Neutrophil (primary cell): ENCODE results near the gene MALRD1.
"Not testable (repeated sequence)": the region's sequence is repeated elsewhere in the genome, so short reads cannot be mapped to it uniquely, and the experiment has no call there.

Source experiments
- H3K27ac ChIP-seq: fragments of 200-600 bp; sonication (generic); 2 replicates; pipeline ENCODE4 v1.5.1; 2016; ENCODE audit warnings: mild to moderate bottlenecking, moderate library complexity
- H3K27me3 ChIP-seq: fragments of 200-600 bp; sonication (generic); 2 replicates; pipeline ENCODE4 v1.6.0; 2016; ENCODE audit warnings: mild to moderate bottlenecking
- H3K36me3 ChIP-seq: fragments of 200-600 bp; sonication (generic); 2 replicates; pipeline ENCODE4 v1.5.1; 2017
- H3K4me1 ChIP-seq, 2 experiments: fragments of 200-600 bp in 1 of 2; sonication (generic) in 1 of 2; 1 replicate in 1 of 2; 2 replicates in 1 of 2; pipeline versions ENCODE4 v1.5.1 to v1.6.1; 2013 to 2016; ENCODE audit warnings: low read depth in 1 of 2, low read length in 1 of 2, mild to moderate bottlenecking in 1 of 2, moderate library complexity in 1 of 2; ENCODE audit not compliant: control insufficient read depth in 1 of 2, insufficient read depth in 1 of 2
- H3K4me3 ChIP-seq, 2 experiments: fragments of 200-600 bp in 1 of 2; sonication (generic) in 1 of 2; 1 replicate in 1 of 2; 2 replicates in 1 of 2; pipeline ENCODE4 v1.5.1; 2013 to 2016; ENCODE audit warnings: low read depth in 1 of 2, low read length in 1 of 2, mild to moderate bottlenecking in 1 of 2, moderate library complexity in 1 of 2
- H3K9me3 ChIP-seq: fragments of 200-600 bp; sonication (generic); 2 replicates; pipeline ENCODE4 v1.5.1; 2016
- CTCF ChIP-seq: fragments of 200-600 bp; sonication (generic); IDR thresholded peaks from 2 replicates; pipeline ENCODE4 v1.5.1; 2016; ENCODE audit warnings: antibody characterized with exemption

MALRD1 gene

GRCh38 chr10:19730907-19731217, 682.3 kb downstream of the MALRD1 start:
- no peaks in the 10 kb centered on the region for H3K36me3 ChIP-seq
- no peaks in the 10 kb centered on the region for H3K27me3 ChIP-seq
- no peak for TF ChIP-seq CTCF
- no peak overlapping the region for H3K27ac ChIP-seq
- H3K9me3 ChIP-seq: no peaks in the 10 kb centered on the region
- H3K4me3 ChIP-seq: no peak overlapping the region
- H3K4me1 ChIP-seq: no peaks in the 10 kb centered on the region

GRCh38 chr10:19731560-19731959, 683.0 kb downstream of the MALRD1 start:
- Histone ChIP-seq H3K27ac (no peak overlapping the region), H3K9me3 (no peaks in the 10 kb centered on the region)
- TF ChIP-seq CTCF: no peak

GRCh38 chr10:19738440-19738839, 689.8 kb downstream of the MALRD1 start:
- TF ChIP-seq CTCF: no peak
- H3K27ac ChIP-seq: no peak overlapping the region
- no peaks in the 10 kb centered on the region for H3K9me3 ChIP-seq
- H3K36me3 ChIP-seq: no peaks in the 10 kb centered on the region
- H3K27me3 ChIP-seq: no peaks in the 10 kb centered on the region
- no peak overlapping the region for H3K4me3 ChIP-seq
- no peaks in the 10 kb centered on the region for H3K4me1 ChIP-seq

More at GRCh38 chr10:19731560-19731959, 683.0 kb downstream of the MALRD1 start:
- Histone ChIP-seq H3K4me3 (no peak overlapping the region), H3K27me3 (no peaks in the 10 kb centered on the region), H3K4me1 (no peaks in the 10 kb centered on the region), H3K36me3 (no peaks in the 10 kb centered on the region)

- not testable (repeated sequence) for H3K36me3 ChIP-seq, H3K4me3 ChIP-seq, H3K27ac ChIP-seq, H3K9me3 ChIP-seq, H3K27me3 ChIP-seq, H3K4me1 ChIP-seq
Measured at GRCh38 chr10:19739232-19739631, 690.6 kb downstream of the MALRD1 start.

- not testable (repeated sequence) for H3K4me3 ChIP-seq, H3K36me3 ChIP-seq, H3K27me3 ChIP-seq, H3K9me3 ChIP-seq, H3K4me1 ChIP-seq, H3K27ac ChIP-seq
Measured at GRCh38 chr10:19742144-19742543, 693.5 kb downstream of the MALRD1 start.

- H3K4me3 ChIP-seq: no peak overlapping the region
- no peak overlapping the region for H3K27ac ChIP-seq
- no peak for TF ChIP-seq CTCF
- no peaks in the 10 kb centered on the region for H3K9me3 ChIP-seq
- no peaks in the 10 kb centered on the region for H3K27me3 ChIP-seq
- H3K36me3 ChIP-seq: no peaks in the 10 kb centered on the region
- no peaks in the 10 kb centered on the region for H3K4me1 ChIP-seq
Measured at GRCh38 chr10:19745672-19746071, 697.1 kb downstream of the MALRD1 start.

- Histone ChIP-seq H3K27me3 (no peaks in the 10 kb centered on the region), H3K36me3 (no peaks in the 10 kb centered on the region), H3K9me3 (no peaks in the 10 kb centered on the region), H3K4me3 (no peak overlapping the region), H3K27ac (no peak overlapping the region), H3K4me1 (no peaks in the 10 kb centered on the region)
- no peak for TF ChIP-seq CTCF
Measured at GRCh38 chr10:19749185-19749729, 700.7 kb downstream of the MALRD1 start.
